NOMO-1 treated with dmso at 0.1 percent for 144 hours (cell line): ENCODE data around the gene DQX1.

Experiments
- DNase-seq: peaks from one replicate; lab custom pipeline; 2025; ENCODE audit not compliant: unreplicated experiment; lab: John Stamatoyannopoulos, UW

DQX1 gene

DNA sequence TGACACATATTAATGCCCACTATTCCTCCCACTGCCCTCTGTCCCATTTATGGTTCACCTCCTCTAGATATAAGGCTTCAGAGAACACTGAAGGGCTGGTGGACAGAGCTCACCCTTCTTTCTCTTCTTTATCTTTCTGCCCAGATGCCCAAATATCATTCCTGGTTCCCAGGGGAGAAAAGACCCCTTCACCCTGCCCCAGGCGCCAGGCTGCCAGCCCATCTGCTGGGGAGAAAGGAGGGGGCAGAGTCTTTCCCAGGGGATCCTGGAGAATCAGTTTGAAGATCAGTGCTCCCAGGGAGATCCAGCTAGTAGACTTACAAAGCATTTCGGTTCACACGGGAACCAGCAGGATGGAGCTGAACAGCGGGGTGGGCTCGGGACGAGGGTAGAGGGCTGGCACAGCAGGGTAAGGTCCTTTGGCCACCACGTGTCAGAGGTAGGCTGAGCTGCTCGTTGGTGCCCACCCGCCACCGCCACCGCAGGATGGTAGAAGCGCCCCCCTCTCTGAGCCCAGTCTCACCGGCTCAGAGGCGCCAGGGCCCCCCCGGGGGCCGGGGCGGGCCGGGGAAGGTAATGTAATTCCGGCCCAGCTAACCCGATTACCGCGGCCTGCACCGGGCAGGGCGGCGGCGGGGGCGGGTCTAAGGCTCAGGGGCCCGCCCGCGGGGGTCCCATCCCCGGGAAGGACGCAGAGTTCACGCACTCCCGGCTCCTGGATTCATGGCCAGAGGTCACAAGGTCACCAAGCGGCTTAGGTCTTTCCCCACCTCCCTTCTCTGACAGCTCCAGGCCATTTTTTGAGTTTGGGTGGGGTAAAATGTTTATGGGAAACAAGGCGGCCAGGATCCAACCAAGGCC lies 13.1 kb downstream of the DQX1 start:
- DNase-seq = no peak

DNA sequence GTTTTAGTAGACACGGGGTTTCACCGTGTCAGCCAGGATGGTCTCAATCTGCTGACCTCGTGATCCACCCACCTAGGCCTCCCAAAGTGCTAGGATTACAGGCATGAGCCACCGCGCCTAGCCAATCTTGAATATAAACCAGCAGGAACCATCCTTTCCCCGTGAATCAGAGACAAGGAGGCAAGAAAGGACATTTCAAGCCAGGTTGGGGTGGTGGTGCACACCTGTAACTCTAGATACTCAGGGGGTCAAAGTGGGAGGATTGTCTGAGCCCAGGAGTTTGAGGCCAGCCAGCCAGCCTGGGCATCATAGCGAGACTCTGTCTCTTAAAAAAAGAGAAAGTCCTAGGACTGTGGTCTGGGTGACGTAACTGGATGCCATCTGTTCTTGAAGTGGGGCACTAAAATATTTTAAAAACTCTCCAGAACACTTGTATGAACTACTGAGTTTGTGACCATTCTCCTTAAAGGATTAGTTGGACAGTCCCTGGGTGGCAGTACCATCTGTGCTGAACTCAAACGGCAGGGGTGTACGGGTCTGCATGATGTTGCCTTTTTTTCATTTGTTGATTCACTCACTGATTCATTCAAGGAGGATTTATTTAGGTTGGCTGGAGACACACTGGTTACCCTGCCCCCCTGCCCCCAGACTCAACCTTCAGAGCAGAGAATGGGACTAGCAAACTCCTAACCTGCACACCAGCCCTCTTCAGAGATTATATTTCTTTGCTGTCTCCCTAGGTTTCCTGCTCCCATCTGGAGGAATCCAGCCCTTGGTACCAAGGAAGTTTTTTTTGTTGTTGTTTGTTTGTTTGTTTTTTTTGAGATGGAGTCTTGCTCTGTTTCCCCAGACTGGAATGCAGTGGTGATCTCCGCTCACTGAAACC lies 14.7 kb downstream of the DQX1 start:
- no peak for DNase-seq

DNA sequence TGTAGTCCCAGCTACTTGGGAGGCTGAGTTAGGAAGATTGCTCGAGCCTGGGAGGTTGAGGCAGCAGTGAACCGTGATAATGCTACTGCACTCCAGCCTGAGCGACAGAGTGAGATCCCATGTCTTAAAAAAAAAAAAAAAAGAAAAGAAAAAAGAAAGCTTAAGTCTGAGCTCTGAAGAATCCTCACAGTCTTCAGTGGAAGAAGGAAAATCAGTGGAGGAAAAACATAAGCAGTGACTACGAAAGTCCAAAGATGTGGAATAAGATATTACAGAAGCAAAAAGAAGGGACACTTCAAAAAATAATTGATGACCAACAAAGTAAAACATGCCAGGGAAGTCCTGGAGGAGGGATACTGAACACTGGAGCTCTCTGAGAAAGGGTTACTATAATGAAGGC lies 15.8 kb downstream of the DQX1 start:
- no peak for DNase-seq

DNA sequence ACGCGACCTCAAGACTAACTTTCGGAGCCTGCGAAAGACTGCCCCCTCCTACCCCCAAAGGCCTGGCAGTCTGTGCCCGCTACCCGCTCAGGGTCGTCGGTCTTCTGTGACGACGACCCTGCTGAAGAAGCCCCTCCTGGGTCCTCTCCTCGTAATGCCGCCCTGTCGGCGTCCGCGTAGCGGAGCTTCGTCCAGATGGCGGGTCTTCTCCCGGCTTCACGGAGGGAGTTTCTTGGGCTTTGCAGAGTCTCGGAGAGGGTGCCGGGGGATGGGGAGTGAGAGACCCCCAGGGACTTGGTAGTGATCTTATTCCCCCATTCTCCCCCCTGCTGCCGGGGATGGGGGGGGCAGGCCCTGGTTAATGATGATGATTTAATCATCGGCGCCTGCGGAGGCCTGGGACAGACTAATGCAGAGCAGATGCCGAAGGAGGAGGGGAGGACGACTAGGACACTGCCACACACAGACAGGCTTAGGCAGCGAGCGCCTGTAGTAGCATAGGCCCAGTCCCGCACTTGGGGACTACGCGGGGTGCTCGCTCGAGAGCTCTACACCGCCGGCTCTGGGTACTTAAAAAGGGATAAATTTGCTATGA lies 18.0 kb downstream of the DQX1 start:
- DNase-seq = no peak

GRCh38 chr2:74507145-74507925 lies 18.7 kb downstream of the DQX1 start, which contains the start of gene PCGF1:
TSS of gene PCGF1 (minus strand) at chr2:74507695. CDS start at chr2:74507668, 27 bp downstream.
- peak; percentile 90 for DNase-seq

- DNase-seq = no peak
Measured at GRCh38 chr2:74505448-74506246, 20.4 kb downstream of the DQX1 start.

DNA sequence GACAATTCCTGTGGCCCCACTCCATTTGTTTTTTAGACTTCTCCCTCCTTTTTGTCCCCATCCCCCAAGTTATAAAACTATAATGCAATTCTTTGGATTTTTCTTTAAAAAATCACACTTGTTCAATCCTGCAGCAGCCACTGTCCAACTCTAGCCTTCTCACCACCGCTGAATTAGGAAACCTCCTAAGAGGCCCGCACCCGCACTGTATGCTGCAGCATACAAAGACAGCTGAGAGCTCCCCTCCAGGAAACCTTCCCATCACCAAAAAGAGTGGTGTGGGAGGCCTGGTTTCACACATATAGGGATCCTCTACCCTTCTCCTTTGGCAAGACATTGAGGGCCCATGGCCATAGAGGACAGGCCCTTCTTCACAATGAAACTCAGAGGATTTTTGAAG lies 21.4 kb downstream of the DQX1 start:
- DNase-seq = no peak

- no peak for DNase-seq
Measured at GRCh38 chr2:74503506-74504475, 22.2 kb downstream of the DQX1 start.

- peak; percentile 57 for DNase-seq
Measured at GRCh38 chr2:74502720-74503505, 23.1 kb downstream of the DQX1 start.

- no peak for DNase-seq
Measured at GRCh38 chr2:74502147-74502719, 23.8 kb downstream of the DQX1 start.

DNA sequence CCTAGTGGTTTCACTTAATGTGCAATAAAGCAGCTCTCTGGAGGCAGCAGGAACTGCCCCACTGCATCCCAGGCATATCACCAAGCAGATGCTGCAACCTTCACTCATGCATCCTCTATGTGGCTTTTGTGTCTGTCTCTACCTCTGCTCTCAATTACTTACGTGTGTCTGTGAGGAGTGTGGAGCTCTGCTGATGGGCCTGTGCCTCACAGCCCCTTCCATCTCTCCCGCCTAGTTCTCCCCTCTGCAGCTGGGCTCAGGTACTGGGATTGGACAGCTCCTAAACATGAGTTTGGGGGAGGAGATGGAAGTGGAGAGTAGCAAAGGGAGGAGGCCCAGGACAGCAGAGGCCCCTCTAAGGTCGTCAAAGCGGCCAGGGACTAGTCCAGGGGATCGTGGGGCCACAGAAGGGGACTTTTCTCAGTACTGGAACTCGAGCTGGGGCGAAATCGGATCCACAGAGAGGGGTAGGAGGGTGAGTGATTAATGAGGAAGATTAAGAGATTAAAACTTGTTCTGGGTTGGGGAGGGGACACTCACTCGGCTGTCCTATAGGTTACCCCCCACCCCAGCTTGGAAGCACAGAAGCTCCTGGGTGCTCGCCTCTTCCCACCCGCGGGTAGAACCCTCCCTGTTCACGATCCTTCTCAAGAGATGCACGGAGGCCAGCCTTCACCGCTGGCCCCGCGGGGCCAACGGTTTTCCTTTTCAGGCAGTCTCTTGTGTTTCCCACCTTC lies 24.5 kb downstream of the DQX1 start:
- DNase-seq = no peak

GRCh38 chr2:74500578-74500946 lies 25.5 kb downstream of the DQX1 start:
- DNase-seq = no peak

- no peak for DNase-seq
Measured at GRCh38 chr2:74499940-74500577, 26.0 kb downstream of the DQX1 start.

GRCh38 chr2:74499267-74499939 lies 26.6 kb downstream of the DQX1 start, which contains the start of gene LBX2:
TSS of gene LBX2 (minus strand) at chr2:74499603. CDS start at chr2:74499537, 66 bp downstream.
- DNase-seq = no peak

DNA sequence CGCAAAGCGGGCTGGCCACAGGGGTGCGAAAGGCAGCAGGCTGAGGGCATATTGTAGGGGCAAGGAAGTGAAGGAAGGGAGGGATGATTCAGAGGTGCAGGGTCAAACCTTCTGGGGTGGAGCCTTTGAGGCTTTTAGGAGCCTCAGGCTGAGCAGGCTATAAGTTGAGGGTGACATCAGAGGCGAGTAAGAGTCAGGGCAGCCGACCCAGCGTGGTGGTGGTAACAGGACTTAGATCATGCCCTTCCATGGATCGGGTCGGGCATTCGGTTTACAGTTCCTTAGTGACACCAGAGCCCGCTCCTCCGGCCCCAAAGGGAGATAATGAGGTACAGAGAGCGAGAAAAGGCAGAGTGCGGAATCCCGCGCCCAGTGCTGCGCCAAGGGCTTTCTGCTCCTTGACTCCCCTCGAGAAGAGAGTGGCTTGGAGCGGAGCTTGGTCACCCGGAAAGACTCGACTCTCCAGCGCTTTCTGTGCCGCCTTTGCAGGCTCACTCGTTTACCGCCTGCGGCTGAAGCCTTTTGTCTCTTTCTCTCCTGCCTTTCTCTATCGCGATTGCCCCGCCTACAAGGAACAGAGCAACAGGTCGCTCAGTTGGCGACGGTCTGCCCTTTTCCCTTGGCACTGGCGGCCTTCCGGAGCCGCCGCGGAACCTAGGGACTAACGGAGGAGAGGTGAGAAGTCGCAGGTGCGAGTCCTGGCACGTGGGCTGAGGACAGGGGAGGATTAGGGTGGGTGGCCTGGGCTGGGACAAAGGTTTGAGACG lies 27.3 kb downstream of the DQX1 start:
- DNase-seq = no peak
